HS-27A (cell line): ENCODE measurements around the gene PCARE.
"Not testable (repeated sequence)": the region's sequence is repeated elsewhere in the genome, so short reads cannot be mapped to it uniquely, and the experiment has no call there.

Source experiments
- DNase-seq: peaks from one replicate; pipeline ENCODE4 v3.0.0-alpha.2; 2012; ENCODE audit warnings: low read depth, missing footprints

Gene PCARE

DNA sequence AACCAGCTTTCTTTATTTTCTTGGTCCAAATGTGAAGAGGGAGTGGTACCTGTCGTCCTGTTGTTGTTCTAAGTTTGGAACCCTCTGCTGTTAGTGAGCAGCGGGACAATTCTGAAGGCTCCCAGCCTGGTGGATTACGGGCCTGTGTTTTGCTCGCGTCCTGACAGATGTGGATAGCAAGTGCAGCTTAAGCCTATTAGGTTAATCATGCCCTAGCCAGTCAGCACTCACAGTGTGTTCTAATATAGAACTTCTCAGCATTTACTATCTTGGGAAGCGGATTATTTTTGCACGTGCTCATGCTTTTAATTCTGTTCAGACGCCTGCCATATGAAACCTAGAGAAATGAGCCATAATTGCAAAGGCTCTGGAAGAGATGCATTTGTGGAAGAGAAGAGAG, at the start of gene PCARE:
TSS of gene PCARE (minus strand) at position 113 of the 400 bp plus-strand sequence. CDS start 262 bp downstream, outside the sequence.
- no peak for DNase-seq

DNA sequence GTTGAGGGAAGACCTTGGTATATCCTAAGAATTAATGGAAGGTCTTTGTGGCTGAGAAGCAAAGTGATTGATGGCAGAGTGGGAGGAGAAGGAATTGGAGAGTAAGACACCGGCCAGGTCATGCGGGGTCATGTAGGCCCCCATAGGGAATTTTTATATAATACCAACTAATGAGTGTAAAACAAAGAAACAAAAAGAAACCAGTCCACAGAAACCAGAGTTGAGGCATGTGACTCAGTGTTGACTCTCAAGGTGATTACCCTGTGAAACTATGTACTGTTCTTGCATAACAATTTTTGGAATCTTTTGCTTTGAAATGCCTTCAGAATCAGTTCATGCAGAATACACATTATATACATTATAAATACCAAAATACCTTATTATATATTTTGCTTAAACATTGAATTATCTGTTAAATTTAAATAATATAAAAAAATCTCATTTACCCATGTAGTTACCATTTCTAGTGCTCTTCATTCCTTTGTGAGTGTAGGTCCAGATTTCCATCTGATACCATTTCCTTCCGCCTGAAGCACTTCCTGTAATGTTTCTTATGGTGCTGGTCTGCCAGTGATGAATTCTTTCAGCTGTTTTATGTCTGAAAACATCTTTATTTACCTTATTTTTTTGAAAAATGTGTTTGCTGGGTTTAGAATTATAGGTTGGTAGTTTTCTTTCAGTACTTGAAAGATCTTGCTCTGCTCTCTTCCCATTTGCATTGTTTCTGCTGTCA, 49.5 kb upstream of the PCARE start:
- DNase-seq = no peak

DNA sequence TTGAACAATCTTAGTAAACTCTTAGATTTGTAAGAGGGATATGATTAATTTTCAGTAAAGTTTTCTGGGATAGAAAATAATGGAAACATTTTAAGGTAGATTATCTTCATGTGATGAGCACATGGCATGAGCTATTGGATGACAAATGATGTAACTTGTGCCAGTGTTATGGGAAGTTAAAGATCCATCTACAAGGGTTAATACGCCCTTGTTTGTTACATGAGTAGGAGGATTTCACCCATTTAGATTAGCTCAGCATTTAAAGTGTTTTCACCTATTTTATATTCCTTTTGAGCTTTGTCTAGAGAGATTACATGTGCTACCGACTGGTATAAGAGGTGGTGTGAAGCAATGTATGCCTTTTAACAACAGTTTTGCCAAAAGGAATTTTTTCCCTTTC, 46.5 kb upstream of the PCARE start:
- DNase-seq = no peak

DNA sequence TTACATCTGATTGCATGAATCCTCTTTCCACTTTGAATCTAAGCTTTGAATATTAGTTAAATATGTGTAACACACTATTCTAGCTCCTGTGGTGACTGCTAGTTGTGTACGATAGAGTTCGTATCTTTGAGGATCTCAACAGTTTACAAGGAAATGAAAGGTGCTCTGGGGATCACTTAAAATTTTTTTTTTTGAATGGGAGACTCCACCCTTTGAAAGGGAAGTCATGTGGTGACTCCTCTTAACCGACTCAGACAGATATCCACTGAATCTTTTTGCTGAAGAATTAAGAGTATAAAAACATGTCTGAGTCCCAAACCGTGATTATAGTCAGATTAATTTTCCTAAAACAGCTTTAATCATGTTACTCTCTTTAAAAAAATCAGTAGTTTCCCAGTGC, 44.9 kb upstream of the PCARE start:
- DNase-seq = no peak

DNA sequence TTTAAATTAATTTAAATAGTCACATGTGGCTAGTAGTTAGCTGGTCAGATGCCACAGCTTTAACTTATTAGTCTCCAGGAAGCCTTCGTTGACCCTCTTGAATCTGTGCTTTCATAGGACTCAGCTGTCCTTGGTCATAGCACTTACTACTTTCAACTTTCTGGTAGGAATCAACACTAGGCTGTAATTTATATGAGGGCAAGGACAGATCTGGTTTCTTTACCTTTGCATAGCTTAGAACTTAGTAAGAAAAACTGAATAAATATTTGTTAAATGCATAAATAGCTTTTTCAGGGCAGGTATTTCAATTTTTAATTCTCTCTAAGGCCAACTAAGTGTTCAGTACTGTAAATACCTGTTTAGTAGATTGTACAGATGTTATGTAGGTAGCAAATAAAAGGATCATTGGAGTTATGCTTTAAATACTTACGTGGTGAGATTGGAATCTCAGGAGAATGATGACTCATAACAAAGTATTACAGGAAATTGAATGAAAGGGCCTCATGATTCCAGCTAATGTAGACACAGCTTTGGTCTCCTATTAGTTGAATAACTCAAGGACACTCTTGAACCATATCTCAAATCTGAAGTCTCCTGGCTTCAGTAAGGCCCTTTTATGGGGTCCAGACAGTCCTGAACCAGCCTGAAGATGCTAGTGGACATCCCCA, 43.4 kb upstream of the PCARE start:
- no peak for DNase-seq

DNA sequence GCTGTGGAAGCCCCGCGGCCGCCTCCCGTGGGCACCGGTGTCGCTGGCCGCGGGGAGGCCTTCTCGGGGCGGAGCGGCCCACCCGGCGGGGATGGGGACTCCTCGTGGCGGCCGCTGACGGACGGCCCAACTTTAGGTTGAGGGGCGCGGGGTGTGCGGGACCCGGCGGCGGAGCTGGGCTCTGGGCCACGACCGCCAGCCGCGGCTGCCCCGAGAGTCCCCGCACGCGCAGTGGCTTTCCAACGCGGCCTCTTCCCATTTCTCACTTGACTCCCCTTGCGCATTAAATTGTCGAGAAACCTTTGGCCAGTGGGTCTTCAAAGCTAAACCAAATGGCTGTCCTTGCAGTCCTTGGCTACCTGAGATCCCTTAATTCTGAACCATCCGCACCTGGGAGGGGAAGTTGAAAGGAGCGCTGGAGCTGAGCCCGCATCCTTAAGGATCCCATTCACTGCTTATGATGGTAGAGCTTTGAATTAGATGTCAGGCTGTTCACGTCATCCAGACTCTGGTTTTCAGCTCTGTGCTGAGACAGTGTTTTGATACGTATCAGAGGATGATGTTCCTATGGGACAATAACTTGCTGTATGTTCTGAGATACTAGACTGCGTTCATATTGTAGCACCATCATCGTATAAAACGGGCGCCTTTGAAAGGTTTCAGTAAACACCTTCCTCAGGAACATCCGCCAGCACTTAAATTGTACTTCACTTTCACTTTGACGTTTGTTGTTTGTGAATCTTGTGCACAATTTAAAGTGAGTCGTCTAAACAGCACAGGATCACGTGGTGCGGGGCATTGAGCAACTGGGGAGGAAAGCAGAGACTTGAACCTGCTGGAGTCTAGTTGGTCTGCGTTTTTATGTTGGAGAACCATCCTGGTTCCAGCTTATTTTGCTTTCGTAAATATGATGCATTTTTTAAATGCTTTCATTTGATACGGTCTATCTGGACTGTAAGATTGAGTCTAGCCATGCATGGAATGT, 41.8 kb upstream of the PCARE start:
- no peak for DNase-seq

DNA sequence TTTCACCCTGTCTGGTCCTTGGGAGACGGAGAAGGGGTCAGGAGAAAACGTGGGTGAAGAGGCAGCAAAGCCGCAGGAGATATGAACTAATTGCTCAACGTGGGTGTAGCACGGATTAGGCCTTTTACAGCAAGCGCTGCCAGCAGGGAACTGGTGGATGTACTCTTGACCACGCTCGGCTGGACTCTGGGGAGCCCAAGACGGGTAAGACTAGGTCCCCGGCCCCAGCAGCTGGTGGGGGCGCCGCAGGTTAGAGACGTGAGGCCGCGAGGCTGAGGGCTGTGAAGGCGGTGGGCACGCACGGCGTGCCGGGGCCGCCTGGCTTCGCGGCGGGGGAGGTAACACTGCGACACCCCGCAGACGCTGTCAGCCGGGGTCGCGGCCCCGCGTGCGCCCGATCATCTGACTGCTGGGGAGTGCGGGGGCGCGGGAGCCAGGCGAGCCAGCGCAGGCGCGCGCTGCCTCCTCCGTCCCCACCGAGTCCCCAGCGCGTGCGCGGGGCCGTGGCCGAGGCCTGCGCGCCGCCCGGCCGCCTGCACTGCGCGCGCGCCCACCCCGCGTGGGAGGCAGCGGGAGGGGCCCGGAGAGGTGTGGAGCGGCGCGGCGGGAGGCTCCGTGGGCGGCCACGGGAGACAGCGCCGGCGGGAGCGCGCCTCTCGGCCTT, 40.8 kb upstream of the PCARE start, which contains the start of gene CLIP4:
TSS of gene CLIP4 (plus strand) at position 470 of the 664 bp plus-strand sequence. CDS start 5,974 bp downstream, outside the sequence.
- DNase-seq = no peak

DNA sequence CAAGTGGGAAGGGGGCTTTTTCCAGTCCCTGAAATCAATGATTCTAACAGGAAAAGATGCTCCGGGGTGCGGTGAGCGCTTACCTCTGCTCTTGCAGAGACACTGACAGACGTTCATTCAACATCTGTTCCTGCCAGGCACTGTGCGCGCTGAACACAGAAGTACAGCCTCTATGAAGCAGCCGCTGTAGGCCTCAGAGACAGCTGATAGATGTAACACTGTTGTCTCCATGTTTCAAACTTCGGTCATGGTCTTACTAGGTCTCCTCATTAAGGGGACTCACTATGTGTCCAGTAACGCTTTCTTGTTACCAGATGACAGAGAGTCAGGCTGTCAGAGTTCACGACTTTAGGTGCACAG, 40.2 kb upstream of the PCARE start:
- no peak for DNase-seq

DNA sequence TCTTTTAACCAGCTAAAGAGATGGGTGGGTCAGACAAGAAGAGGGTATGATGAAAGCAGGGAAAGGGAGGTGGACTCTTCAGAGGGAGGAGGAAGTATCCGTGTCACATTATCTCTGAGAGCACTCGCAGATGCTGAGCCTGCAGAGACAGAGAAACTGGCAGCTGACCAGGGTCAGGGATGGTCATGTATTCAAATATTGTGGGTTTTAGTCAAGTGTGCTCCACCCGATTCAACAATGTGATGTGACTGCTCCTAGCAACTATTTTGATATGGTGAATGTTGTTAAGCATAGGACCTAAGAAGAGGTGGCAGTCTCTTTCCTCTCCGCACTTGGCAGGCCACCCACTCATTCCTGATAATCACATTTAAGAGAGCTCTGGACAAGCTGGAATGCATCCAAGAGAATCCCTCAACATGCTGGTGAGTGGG, 39.6 kb upstream of the PCARE start:
- DNase-seq = no peak

DNA sequence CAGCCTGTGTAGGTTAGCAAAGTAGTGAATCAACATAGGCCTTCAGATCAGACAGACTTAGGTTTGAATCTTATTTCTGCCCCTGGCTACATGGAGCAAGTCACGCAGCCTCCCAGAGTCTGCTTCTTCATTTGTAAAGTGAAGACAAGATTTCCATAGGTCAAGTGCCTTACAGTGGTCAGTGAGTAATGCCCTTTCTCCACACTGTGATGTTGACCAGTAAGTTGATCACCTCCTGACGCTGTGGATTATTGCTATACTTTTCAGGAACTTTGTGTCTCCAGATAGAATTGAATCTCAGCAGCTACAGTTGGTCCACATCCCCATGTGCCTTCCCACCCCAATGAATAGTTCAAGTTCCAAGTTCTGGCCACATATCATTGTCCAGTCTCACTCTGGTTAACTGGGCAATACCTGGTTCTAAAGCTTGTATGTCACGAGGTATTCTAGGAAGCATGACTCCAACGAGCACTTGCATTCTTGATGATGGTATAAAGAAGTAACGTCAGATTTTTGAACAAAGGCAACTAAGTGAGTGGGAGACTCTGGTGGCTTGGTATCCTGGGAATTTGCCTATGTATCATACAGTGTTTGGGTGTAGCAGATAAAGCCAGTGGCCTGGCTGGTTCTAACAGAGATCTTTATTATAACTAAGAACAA, 38.8 kb upstream of the PCARE start:
- DNase-seq = no peak

DNA sequence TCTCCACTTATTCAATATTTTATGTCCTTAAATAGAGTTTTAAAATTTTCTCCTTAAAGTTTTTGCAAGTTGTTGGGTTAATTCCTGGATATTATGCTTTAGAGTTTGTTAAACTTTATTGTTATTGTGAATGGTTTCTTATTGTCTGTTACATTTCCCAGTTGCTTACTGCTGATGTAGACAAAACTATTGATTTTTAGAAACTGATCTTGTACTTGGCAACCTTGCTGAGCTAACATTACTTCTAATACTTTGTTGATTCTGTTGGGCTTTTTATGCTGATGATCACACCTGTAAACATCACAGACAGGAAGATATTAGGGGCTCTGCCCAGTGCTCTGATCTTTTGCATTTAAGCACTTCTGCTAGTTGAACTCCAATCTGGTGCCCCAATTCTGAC, 38.1 kb upstream of the PCARE start:
- DNase-seq = no peak

DNA sequence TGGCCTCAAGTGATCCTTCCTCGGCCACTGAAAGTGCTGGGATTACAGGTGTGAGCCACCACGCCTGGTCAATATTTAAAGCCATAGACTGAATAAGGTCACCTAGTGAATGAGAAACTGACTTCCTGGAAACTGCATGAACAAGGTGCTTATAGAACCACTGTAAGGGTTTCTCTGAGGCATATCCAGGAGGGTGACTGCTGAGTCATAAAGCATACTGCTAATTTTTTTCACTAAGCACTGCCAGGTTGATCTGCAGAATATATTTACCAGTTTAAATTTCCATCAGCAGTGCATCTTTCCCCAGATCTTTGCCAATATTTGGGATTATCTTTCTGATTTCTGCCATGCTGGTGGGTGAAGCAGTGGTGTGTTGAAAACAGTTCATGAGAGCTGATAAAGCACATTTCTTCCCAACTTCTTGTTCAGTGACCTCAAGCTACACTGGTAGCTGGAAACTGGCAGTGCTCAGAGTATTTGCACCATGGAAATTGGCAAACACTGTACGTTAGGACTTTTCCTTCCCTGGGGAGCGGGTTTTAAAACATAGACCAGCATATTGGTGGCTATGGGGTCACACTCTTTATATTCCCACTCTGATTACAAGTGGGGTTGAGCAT, 36.7 kb upstream of the PCARE start:
- DNase-seq = no peak

DNA sequence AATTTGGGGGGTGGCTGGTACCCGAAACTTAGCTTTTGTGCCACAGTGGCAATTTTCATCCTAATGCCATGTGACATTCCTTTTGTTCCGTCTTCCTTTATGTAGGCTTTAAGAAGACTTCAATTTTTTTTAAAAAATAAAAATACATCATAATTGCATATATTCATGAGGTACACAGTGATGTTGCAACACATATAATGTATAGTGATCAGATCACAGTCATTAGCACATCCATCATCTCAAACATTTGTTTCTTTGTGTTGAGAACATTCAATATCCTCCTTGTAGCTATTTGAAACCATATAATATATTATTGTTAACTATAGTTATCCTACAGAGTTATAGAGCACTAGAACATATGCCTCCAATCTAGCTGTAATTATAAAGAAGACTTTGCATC, 34.9 kb upstream of the PCARE start:
- no peak for DNase-seq

DNA sequence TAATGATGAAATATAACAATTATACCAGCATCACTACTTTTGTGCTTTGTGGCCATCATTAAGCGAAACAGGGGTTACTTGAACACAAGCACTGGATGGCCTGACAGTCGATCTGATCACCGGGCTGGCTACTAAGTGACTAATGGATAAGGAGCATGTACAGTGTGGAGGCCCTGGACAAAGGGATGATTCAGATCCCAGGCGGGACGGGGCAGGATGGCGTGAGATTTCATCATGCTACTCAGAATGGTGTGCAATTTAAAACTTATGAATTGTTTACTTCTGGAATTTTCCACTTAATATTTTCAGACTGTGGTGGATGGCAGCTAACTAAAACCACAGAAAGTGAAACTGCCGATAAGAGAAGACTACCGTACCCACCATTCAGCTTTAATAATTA, 33.9 kb upstream of the PCARE start:
- DNase-seq = no peak

DNA sequence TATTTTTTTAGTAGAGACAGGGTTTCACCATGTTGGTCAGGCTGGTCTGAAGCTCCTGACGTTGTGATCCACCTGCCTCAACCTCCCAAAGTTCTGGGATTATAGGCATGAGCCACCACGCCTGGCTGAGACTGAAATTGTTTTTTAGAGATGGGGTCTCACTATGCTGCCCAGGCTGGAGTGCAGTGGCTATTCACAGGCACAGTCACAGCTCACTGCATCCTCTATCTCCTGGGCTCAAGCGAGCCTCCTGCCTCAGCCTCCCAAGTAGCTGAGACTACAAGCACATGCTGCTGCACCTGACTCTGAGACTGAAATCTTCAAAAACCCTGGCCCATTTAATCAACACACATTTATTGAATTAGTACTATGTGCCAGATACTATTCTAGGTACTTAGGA, 33.2 kb upstream of the PCARE start:
- not testable (repeated sequence) for DNase-seq

DNA sequence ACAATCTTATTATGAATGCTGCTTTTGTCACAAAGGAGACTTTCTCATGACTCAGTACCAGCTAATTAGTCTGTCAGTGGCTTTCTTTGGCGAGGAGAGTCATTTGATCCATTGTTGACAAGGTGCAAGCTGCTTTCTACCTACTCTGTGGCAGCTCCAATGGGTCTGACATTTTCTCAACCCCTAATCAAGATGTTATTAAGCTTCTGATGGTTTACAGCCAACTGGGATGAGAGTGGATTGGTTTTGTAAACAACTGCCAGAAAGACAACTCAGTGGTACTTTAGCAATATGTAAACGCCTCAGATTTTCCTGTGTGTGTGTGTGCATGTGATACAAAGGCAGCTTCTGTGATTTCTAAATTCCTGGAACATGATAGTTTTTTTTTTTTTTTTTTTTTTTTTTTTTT, 32.7 kb upstream of the PCARE start:
- no peak for DNase-seq

DNA sequence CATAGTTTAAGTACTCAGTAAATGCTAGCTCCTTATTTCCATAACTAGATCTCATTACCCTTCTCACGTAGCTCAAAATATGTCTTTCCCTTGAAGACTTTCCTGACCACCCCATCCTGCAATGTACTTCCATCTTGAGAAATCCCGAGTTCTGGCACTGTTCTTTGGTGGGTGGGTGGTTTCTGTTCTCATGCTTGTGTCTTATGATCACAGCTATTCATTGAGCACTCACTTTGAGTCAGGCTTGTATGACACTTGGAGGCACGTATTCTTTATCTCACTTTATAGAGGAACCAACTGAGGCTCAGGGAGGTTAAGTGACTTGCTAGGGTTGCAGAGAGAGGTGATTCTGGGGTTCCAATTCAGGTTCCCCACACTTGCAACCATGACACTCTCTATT, 31.9 kb upstream of the PCARE start:
- DNase-seq = no peak

DNA sequence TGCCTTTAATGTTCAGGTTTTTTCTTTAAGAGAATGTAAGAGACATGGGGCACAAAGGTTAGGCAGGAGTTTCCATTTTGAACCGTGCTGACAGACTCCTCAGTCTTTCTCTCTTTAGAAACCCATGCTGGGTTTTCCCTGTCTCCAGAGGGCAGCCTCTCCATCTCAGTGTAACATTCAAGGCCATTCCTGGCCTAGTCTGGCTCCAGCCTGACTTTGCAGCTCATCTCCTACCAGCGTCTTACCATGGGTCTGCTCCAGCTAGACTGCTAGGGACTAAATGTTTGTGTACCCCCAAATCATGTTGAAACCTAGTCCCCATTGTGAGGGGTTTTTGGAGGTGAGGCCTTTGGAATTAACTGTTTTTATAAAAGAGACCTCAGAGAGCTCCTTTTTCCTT, 31.1 kb upstream of the PCARE start:
- no peak for DNase-seq

DNA sequence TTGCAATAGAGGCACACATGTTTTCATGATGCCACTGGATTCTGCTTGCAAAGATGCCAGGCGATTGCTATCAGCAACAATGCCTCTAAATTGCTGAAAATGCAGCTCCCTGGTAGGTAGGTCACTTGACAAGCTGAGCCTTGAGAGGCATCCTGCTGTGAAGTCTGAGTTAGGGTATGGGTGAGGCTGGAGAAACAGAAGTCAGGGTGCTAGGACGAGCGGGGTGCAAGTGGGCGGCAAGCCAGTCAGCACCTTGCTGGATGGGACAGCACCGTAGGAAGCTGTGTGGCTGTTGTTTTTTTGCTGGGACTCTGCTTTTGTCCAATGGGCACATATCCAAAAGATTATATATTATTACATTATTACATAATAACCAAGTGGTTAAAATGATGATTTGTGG, 30.4 kb upstream of the PCARE start:
- no peak for DNase-seq

DNA sequence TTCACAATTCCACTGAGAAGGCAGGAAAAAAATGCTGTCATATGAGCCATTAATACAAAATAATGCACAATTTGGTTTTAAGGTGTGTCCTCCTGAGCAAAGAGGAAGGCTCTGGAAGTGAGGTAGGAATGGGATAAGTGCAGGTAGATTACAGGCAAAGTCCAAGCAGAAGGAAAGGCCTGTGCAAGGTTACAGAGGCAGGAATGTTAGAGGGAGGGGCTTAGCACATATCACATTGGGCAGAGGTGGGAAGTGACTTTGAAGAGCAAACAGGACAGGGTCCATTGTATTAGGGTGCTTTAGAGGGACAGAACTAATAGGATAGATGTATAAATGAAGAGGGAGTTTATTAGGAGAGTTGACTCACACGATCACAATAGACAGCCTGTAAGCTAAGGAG, 26.2 kb upstream of the PCARE start:
- no peak for DNase-seq

DNA sequence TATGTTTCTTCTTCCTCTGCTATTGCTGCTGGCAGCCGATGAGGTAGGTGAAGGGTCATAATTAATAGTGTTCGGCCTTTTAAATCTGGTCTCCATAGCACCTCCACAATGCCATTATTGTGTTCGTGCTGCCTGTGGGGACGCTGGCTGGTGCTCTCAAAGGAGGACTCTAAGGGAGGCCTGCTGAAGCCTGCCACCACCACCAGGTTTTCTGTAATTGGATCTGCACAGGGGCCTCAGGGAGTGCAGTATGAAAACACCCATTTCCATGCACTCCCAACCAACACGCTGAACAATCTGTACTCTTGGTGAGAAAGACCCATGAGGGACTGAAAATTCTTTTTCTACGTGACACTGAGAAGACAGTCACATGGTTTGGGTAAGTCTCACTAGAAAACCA, 23.2 kb upstream of the PCARE start:
- no peak for DNase-seq
